ENCODE results near the gene IFNGR1.

DNA sequence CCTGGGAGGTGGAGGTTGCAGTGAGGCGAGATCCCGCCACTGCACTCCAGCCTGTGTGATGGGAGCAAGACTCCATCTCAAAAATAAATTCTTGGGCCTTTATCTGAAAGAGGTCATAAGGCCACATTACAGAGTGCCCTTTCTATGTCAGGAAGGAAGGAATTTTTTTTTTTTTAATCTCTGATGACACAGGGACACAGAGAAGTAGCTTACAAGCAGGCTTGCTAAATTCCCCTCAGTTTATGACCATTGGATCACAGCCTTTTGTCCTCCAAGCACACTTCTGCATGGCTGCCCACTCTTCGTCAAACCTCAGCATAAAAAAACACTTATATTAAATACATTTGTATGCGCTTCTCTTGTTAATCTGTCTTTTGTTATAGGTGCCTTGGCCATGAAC lies 7.5 kb upstream of the IFNGR1 start:
- no peak for TF ChIP-seq CTCF (IDR thresholded peaks at IDR 0.05)
- TF ChIP-seq EZH2 (IDR thresholded peaks at IDR 0.05) = no peak
- no peak for TF ChIP-seq EZH2phosphoT487 (IDR thresholded peaks at IDR 0.05)

Data from neural progenitor cell (in vitro differentiated cells).